ENCODE measurements around the gene PYDC1. TPM values are rescaled to one million over a fixed set of nuclear protein-coding genes. Genes with fewer than 3 reads are reported as not detected.

Gene PYDC1
- total and polyA plus RNA-seq, 2 donors (not counting 3 experiments of a cell fraction or from before 2014, with no cell fraction given) = not detected

DNA sequence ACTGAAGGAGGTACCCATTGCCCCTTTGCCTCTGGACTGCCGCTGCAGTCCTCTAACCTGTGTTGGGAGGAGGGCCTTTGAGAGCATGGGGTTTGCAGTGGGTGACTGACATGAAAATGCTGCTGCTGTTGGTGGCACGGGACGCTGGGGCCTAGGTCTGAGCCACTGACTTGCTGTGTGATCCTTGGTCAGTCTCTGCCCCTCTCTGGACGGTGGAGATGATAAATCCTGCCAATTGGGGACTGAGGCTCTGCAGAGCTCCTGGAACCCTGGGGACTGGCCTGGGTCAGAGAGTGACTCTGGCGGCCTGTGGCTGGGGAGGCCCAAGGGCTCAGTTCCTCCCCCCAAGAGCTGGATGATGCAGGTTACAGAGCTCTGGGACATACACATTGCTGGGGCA lies 6.1 kb upstream of the PYDC1 start:
- dilution Hi-C loops (cut with MboI; ENCODE audit: extremely low pct_ligation_motif_present, low sequenced_read_pairs) (no loop called here), intact Hi-C loops (cut with micrococcal nuclease) (no loop called here)
- Histone ChIP-seq H3K27ac (ENCODE audit: insufficient read depth, low read depth, low read length) (no peak overlapping the region), H3K9ac (replicated peaks; ENCODE audit: extremely low read depth, insufficient read depth, low read length) (no peak overlapping the region), H3K4me1 (ENCODE audit: control insufficient read depth, extremely low read depth, insufficient read depth, low read length) (no peaks in the 10 kb centered on the region), H3K9me1 (replicated peaks; ENCODE audit: control insufficient read depth, extremely low read depth, insufficient read depth, low read length) (no peaks in the 10 kb centered on the region), H3K79me2 (ENCODE audit: control insufficient read depth, insufficient read depth, low read length) (no peaks in the 10 kb centered on the region), H3K4me3 (replicated peaks in 1 of 3; ENCODE audit: insufficient read depth in 1 of 3, low read depth in 1 of 3, low read length in 3 of 3) (no peak overlapping the region), H3K4me2 (ENCODE audit: insufficient read depth, low read length) (no peak overlapping the region), H4K20me1 (replicated peaks; ENCODE audit: control insufficient read depth, extremely low read depth, insufficient read depth, low read length) (no peaks in the 10 kb centered on the region), H3K27me3 (ENCODE audit: control insufficient read depth in 2 of 2, insufficient read depth in 2 of 2, low read length in 2 of 2) (no peaks in the 10 kb centered on the region), H3K36me3 (ENCODE audit: control insufficient read depth in 2 of 2, extremely low read depth in 1 of 2, insufficient read depth in 2 of 2, low read length in 2 of 2) (no peaks in the 10 kb centered on the region), H2AFZ (ENCODE audit: low read depth, low read length) (no peak overlapping the region), H3K9me3 (replicated peaks; ENCODE audit: control insufficient read depth, insufficient read depth, low read length) (no peaks in the 10 kb centered on the region)
- DNase-seq (ENCODE audit: low read depth, low spot score) (no peak), FAIRE-seq (no peak)
- no TSS peak for BruUV-seq (replicated peaks)
- no peak for TF ChIP-seq FOS (IDR thresholded peaks at IDR 0.05; ENCODE audit: borderline replicate concordance, insufficient read depth, low read length)
- no peak for TF ChIP-seq POLR2A (IDR thresholded peaks at IDR 0.05; ENCODE audit: low read depth, low read length)
- TF ChIP-seq JUN (IDR thresholded peaks at IDR 0.05; ENCODE audit: borderline replicate concordance, insufficient read depth, insufficient read length, low read depth) = no peak
- TF ChIP-seq MAX (IDR thresholded peaks at IDR 0.05; ENCODE audit: insufficient read depth, insufficient read length) = no peak
- TF ChIP-seq, protein P1, sequence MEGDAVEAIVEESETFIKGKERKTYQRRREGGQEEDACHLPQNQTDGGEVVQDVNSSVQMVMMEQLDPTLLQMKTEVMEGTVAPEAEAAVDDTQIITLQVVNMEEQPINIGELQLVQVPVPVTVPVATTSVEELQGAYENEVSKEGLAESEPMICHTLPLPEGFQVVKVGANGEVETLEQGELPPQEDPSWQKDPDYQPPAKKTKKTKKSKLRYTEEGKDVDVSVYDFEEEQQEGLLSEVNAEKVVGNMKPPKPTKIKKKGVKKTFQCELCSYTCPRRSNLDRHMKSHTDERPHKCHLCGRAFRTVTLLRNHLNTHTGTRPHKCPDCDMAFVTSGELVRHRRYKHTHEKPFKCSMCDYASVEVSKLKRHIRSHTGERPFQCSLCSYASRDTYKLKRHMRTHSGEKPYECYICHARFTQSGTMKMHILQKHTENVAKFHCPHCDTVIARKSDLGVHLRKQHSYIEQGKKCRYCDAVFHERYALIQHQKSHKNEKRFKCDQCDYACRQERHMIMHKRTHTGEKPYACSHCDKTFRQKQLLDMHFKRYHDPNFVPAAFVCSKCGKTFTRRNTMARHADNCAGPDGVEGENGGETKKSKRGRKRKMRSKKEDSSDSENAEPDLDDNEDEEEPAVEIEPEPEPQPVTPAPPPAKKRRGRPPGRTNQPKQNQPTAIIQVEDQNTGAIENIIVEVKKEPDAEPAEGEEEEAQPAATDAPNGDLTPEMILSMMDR (IDR thresholded peaks at IDR 0.05; ENCODE audit: extremely low read depth in 1 of 2, insufficient read depth in 1 of 2, low read depth in 1 of 2, low read length in 2 of 2) = no peak
- no peak for TF ChIP-seq GATA2 (IDR thresholded peaks at IDR 0.05; ENCODE audit: insufficient read depth, insufficient read length, low read depth, low read length)
- TF ChIP-seq EZH2 (IDR thresholded peaks at IDR 0.05; ENCODE audit: borderline replicate concordance, low read depth, low read length, severe bottlenecking) = no peak
- TF ChIP-seq MYC (IDR thresholded peaks at IDR 0.05; ENCODE audit: low read depth, low read length) = no peak
- no peak for TF ChIP-seq POLR2AphosphoS5 (IDR thresholded peaks at IDR 0.05; ENCODE audit: insufficient read depth, low read depth, low read length)
- ChIA-PET CTCF (no interaction called here), POLR2A (no interaction called here)
